CD4-positive, alpha-beta T cell (primary cell): ENCODE results near the gene PARVB. TPM values are rescaled to one million over a fixed set of nuclear protein-coding genes. Genes with fewer than 3 reads are reported as not detected.

Source experiments
- ATAC-seq: fragments of 200-7000 bp; cut with Tn5 transposase; one replicate; pipeline ENCODE4 v1.10.0; 2022; ENCODE audit warnings: mild to moderate bottlenecking; ENCODE audit not compliant: poor library complexity
- CTCF ChIA-PET: fragments of 350-600 bp; sonication (Branson Sonifier 250); formaldehyde crosslinking; loops from one replicate; lab custom pipeline; 2021; ENCODE audit warnings: antibody characterized with exemption, inconsistent platforms; lab: Charles Lee
- POLR2A ChIA-PET: fragments of 350-600 bp; sonication (Branson Sonifier 250); formaldehyde crosslinking; loops from one replicate; lab custom pipeline; 2021; ENCODE audit warnings: antibody characterized with exemption, inconsistent platforms; lab: Charles Lee
- DNase-seq, 14 experiments: peaks; one replicate each; pipeline ENCODE4 v3.0.0-alpha.2; 2013 to 2020; ENCODE audit warnings: mixed read lengths in 2 of 14
- H3K27ac ChIP-seq, 2 donors: one replicate each; pipeline versions ENCODE4 v1.5.1 to v1.7.0; 2013; ENCODE audit warnings: low read length in 2 of 2, low read depth in 1 of 2, mild to moderate bottlenecking in 1 of 2
- H3K27me3 ChIP-seq, 2 experiments: 1 replicate in 1 of 2; 2 replicates in 1 of 2; pipeline versions ENCODE4 v1.6.1 to v1.7.0; 2013; ENCODE audit warnings: low read length in 2 of 2, control low read depth in 1 of 2, mild to moderate bottlenecking in 1 of 2, moderate library complexity in 1 of 2; ENCODE audit not compliant: insufficient read depth in 2 of 2, control insufficient read depth in 1 of 2
- H3K36me3 ChIP-seq: one replicate; pipeline ENCODE4 v1.6.1; 2013; ENCODE audit warnings: low read length, control low read depth; ENCODE audit not compliant: insufficient read depth
- H3K4me1 ChIP-seq: one replicate; pipeline ENCODE4 v1.6.1; 2013; ENCODE audit warnings: low read length, control low read depth; ENCODE audit not compliant: insufficient read depth
- H3K4me3 ChIP-seq: one replicate; pipeline ENCODE4 v1.5.1; 2013; ENCODE audit warnings: mild to moderate bottlenecking, low read length, moderate library complexity
- H3K9me3 ChIP-seq, 2 experiments: 1 replicate in 1 of 2; 2 replicates in 1 of 2; pipeline versions ENCODE4 v1.6.1 to v1.7.0; 2013; ENCODE audit warnings: low read length in 2 of 2, mild to moderate bottlenecking in 2 of 2, control low read depth in 1 of 2, moderate library complexity in 1 of 2; ENCODE audit not compliant: control insufficient read depth in 1 of 2, insufficient read depth in 1 of 2
- H3K27ac Mint-ChIP-seq: one replicate; pipeline ENCODE4 v1.8.0; 2020; ENCODE audit warnings: mixed read lengths
- H3K27me3 Mint-ChIP-seq: one replicate; pipeline ENCODE4 v1.8.0; 2021; ENCODE audit warnings: mixed read lengths
- H3K36me3 Mint-ChIP-seq: one replicate; pipeline ENCODE4 v1.8.0; 2021; ENCODE audit warnings: low read depth, mixed read lengths
- H3K4me1 Mint-ChIP-seq: one replicate; pipeline ENCODE4 v1.8.0; 2021; ENCODE audit warnings: low read depth, mixed read lengths
- H3K4me3 Mint-ChIP-seq: one replicate; pipeline ENCODE4 v1.8.0; 2020; ENCODE audit warnings: mild to moderate bottlenecking, mixed read lengths
- H3K9me3 Mint-ChIP-seq: one replicate; pipeline ENCODE4 v1.8.0; 2020; ENCODE audit warnings: mixed read lengths
- CTCF ChIP-seq: fragments of 200-600 bp; IDR thresholded peaks from one replicate; pipeline ENCODE4 v1.8.0; 2022; ENCODE audit warnings: antibody characterized with exemption, mild to moderate bottlenecking
- intact Hi-C, 2 experiments: fragments of 100-400 bp; cut with DNase I in 1 of 2; cut with micrococcal nuclease in 1 of 2; formaldehyde crosslinking; loops; one replicate each; pipeline versions ENCODE4 v1.15.1 to v1.9.0; 2023 to 2025; cut with DNase I, micrococcal nuclease
- total RNA-seq, 174 experiments: library from RNA in 2 of 174; stranded (reverse) in 2 of 174; gene quantifications; one replicate each; pipeline ENCODE4 v1.2.3 and lab custom pipeline; 2021 to 2026

Gene PARVB
- total RNA-seq, 2 experiments from 2014 or later: 6.2 to 6.4 TPM

- H3K4me3 ChIP-seq: no peak overlapping the region
- H3K4me3 Mint-ChIP-seq: no peak overlapping the region
- ChIA-PET CTCF (no interaction called here), POLR2A (no interaction called here)
- no peak overlapping the region for H3K27ac ChIP-seq
- H3K27me3 Mint-ChIP-seq: no peaks in the 10 kb centered on the region
- peaks cover 15% of the 10 kb centered on the region for H3K36me3 ChIP-seq
- no peaks in the 10 kb centered on the region for H3K27me3 ChIP-seq
- no peak overlapping the region for H3K27ac Mint-ChIP-seq
- ATAC-seq (no peak), DNase-seq (no peak)
- peaks cover 22% of the 10 kb centered on the region for H3K36me3 Mint-ChIP-seq
- H3K9me3 ChIP-seq: peaks cover 7 to 31% of the 10 kb centered on the region in 2 experiments
- H3K9me3 Mint-ChIP-seq: peaks cover 4% of the 10 kb centered on the region
- peaks cover 6% of the 10 kb centered on the region for H3K4me1 ChIP-seq
- TF ChIP-seq CTCF: no peak
- H3K4me1 Mint-ChIP-seq: no peaks in the 10 kb centered on the region
- intact Hi-C loops: no loop called here
These were observed 107.3 kb downstream of the PARVB start for GRCh38 chr22:44131412-44131811.

GRCh38 chr22:44131989-44132685 is 108.0 kb downstream of the PARVB start:
- Mint-ChIP-seq H3K27me3 (no peaks in the 10 kb centered on the region), H3K4me1 (no peaks in the 10 kb centered on the region), H3K27ac (no peak overlapping the region), H3K9me3 (peaks cover 6% of the 10 kb centered on the region), H3K4me3 (no peak overlapping the region), H3K36me3 (peaks cover 27% of the 10 kb centered on the region)
- DNase-seq (no peak), ATAC-seq (no peak)
- peaks cover 21% of the 10 kb centered on the region for H3K36me3 ChIP-seq
- H3K27me3 ChIP-seq: no peaks in the 10 kb centered on the region
- intact Hi-C loops: no loop called here
- ChIA-PET CTCF (no interaction called here), POLR2A (no interaction called here)
- no peak overlapping the region for H3K4me3 ChIP-seq
- peaks cover under 1 to 31% of the 10 kb centered on the region in 2 experiments for H3K9me3 ChIP-seq
- no peak for TF ChIP-seq CTCF
- H3K27ac ChIP-seq: no peak overlapping the region
- peaks cover 6% of the 10 kb centered on the region for H3K4me1 ChIP-seq

GRCh38 chr22:44132724-44133123 is 108.6 kb downstream of the PARVB start:
- peaks cover 4 to 34% of the 10 kb centered on the region in 2 experiments for H3K9me3 ChIP-seq
- no peak overlapping the region for H3K4me3 Mint-ChIP-seq
- peaks cover 3% of the 10 kb centered on the region for H3K9me3 Mint-ChIP-seq
- ChIA-PET POLR2A (no interaction called here), CTCF (no interaction called here)
- no peak overlapping the region for H3K4me3 ChIP-seq
- H3K27ac Mint-ChIP-seq: no peak overlapping the region
- TF ChIP-seq CTCF: no peak
- intact Hi-C loops: no loop called here
- H3K27me3 ChIP-seq: no peaks in the 10 kb centered on the region
- H3K36me3 Mint-ChIP-seq: peaks cover 23% of the 10 kb centered on the region
- H3K36me3 ChIP-seq: peaks cover 24% of the 10 kb centered on the region
- H3K4me1 Mint-ChIP-seq: no peaks in the 10 kb centered on the region
- ATAC-seq (no peak), DNase-seq (no peak)
- H3K4me1 ChIP-seq: peaks cover 6% of the 10 kb centered on the region
- no peaks in the 10 kb centered on the region for H3K27me3 Mint-ChIP-seq
- no peak overlapping the region for H3K27ac ChIP-seq
